ENCODE data around the gene GABRQ.
"Not testable (repeated sequence)": the region's sequence is repeated elsewhere in the genome, so short reads cannot be mapped to it uniquely, and the experiment has no call there.

The GABRQ gene

DNA sequence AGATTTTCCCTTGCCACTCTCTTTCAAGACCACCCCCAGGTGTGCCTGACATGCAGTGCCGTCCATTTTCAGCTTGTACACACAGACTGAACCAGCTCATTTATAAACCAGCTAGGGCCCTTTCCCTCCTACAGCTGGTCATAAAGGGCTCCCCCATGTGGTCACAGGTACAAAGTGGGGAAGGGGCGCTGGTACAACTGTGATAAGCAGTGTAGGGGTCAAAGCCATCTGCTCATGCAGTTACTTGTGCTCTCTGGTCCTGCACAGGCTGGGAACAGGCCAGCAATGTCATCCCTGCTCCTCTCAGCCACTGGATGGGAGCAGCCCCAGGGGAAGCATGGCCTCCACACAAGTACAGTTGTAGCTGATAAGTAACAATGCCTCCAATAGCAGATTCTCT is 20.6 kb downstream of the GABRQ start:
- no peak for DNase-seq (ENCODE audit: low read depth)

DNA sequence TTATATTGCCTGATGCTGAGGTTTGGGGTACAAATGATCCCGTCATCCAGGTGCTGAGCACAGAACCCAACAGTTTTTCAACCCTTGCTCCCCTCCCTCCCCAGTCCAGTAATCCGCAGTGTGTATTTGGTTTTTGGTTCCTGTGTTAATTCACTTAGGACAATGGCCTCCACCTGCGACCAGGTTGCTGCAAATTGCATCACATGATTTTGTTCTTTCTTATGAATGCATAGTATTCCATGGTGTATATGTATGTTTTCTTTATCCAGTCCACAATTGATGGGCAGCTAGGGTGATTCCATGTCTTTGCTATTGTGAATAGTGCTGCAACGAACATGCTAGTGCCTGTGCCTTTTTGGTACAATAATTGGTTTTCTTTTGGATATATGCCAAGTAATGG is 25.4 kb downstream of the GABRQ start:
- no peak for DNase-seq (ENCODE audit: low read depth)

DNA sequence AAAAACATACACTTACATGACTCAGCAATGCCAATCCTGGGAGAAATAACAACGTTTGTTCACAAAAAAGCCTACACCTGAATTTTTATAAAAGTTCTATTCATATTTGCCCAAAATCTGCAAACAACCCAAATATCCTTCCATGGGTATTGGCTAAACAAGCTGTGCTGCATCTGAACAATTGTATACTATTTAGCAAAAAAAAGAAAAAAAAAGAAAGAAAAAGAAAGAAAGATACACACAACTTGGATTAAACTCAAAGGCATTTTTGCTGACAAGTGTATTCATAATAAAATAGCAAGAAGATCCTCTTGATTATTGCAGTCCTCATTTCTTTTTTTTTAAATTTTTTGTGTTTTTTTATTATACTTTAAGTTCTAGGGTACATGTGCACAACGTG is 36.4 kb downstream of the GABRQ start:
- no peak for DNase-seq (ENCODE audit: low read depth)

DNA sequence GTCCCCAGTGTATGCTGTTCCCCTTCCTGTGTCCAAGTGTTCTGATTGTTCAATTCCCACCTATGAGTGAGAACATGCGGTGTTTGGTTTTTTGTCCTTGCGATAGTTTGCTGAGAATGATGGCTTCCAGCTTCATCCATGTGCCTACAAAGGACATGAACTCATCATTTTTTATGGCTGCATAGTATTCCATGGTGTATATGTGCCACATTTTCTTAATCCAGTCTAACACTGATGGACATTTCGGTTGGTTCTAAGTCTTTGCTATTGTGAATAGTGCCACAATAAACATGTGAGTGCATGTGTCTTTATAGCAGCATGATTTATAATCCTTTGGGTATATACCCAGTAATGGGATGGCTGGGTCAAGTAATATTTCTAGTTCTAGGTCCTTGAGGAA is 37.0 kb downstream of the GABRQ start:
- DNase-seq (ENCODE audit: low read depth) = not testable (repeated sequence)

DNA sequence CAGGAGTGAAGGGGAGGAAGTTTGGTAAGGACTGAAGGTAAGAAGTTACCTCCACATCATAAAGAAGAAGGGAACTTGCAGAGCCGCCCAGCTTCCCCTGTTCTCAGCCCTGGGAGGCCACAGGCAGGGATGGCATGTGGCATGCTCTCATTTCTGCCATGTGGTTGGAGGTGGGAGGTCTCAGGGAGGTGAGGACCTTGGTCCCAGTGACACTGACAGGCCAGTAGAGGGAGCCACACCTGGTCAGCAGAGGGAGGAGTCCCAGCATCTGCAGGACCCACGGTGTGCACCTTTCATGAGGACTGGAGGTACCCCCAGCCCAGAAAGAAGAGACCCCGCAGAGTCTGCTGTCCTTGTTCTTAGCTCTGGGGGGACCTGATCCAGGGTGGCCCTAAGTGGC is 43.3 kb downstream of the GABRQ start:
- DNase-seq (ENCODE audit: low read depth) = not testable (repeated sequence)

DNA sequence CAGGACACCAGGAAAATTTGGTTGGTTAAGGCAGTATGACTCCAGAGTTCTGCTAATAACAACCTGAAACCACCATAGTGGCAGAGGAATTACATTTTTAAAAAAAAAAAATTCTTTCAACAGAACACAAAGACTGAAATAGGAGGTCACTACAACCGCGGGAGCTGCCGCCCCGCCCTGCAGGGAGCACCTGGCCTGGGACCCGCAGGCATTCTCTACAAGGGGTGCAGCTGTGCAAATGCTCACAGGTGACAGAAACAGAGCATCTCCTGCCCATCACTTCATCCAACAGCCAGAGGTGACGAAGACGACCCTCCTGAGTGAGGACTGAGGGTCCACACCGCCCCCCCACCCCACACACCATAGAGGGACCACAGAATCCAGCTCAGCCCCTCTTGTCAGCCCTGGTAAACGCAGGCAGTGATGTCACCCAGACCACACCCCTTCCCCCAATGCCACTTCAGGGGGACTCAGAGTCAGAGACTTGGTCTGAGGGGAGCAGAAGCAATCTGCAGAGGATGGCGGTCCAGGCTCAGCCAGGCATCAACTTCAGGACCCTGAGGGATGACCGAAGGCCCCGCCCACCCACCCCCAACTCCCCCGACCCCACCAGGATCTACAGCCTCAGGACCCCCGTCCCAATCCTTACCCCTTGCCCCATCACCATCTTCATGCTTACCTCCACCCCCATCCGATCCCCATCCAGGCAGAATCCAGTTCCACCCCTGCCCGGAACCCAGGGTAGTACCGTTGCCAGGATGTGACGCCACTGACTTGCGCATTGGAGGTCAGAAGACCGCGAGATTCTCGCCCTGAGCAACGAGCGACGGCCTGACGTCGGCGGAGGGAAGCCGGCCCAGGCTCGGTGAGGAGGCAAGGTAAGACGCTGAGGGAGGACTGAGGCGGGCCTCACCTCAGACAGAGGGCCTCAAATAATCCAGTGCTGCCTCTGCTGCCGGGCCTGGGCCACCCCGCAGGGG is 60.5 kb downstream of the GABRQ start, which contains the start of gene MAGEA3:
TSS of gene MAGEA3 (plus strand) at position 843 of the 980 bp plus-strand sequence. CDS start 2,039 bp downstream, outside the sequence.
- DNase-seq (ENCODE audit: low read depth) = not testable (repeated sequence)

DNA sequence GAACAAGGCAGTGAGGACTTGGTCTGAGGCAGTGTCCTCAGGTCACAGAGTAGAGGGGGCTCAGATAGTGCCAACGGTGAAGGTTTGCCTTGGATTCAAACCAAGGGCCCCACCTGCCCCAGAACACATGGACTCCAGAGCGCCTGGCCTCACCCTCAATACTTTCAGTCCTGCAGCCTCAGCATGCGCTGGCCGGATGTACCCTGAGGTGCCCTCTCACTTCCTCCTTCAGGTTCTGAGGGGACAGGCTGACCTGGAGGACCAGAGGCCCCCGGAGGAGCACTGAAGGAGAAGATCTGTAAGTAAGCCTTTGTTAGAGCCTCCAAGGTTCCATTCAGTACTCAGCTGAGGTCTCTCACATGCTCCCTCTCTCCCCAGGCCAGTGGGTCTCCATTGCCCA is 62.7 kb downstream of the GABRQ start:
- DNase-seq (ENCODE audit: low read depth) = not testable (repeated sequence)

DNA sequence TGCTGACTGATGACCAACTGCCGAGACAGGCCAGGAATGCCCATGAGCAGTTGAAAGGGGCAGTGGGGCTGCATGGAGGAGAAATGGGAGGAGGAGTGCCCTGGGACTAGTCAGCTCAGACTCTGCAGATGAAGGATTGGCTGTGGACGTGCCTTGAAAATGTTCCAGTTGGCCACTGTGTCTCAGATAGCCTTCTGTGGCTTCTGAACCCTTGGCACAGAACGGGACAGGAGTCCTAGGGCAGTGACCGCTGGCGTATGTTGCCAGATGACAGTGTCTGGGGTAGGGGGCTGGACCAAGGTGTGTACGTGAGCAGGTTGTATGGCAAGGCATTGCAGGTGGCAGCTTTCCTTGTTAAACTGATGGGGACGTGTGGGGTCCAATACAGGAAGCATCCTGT is 68.8 kb downstream of the GABRQ start:
- not testable (repeated sequence) for DNase-seq (ENCODE audit: low read depth)

Measured in T-helper 22 cell (primary cell).